Urinary bladder (tissue), 4 donors: ENCODE data around the gene ZBTB11. TPM values are rescaled to one million over a fixed set of nuclear protein-coding genes. Genes with fewer than 3 reads are reported as not detected.
A peak's percentile ranks its signal among the peaks of the same experiment; 100 is the strongest.
"Not testable (repeated sequence)": the region's sequence is repeated elsewhere in the genome, so short reads cannot be mapped to it uniquely, and the experiment has no call there.

Experiments
- DNase-seq: peaks from one replicate; pipeline ENCODE4 v3.0.0-alpha.2; 2015; ENCODE audit errors: extremely low spot score
- H3K27ac ChIP-seq: one replicate; pipeline ENCODE4 v1.5.1; 2013; ENCODE audit warnings: low read depth, mild to moderate bottlenecking, moderate library complexity
- H3K36me3 ChIP-seq: one replicate; pipeline ENCODE4 v1.6.1; 2013; ENCODE audit warnings: mild to moderate bottlenecking, moderate library complexity; ENCODE audit not compliant: insufficient read depth
- H3K4me1 ChIP-seq: one replicate; pipeline ENCODE4 v1.6.1; 2013; ENCODE audit warnings: mild to moderate bottlenecking, moderate library complexity; ENCODE audit not compliant: insufficient read depth
- H3K4me3 ChIP-seq: one replicate; pipeline ENCODE4 v1.5.1; 2013; ENCODE audit warnings: low read depth, low read length
- WGBS: extraction: QIAGEN DNeasy Blood & Tissue Kit; methylation state at CpG from one replicate; pipeline ENCODE4 v1.1.7; 2013; 5-methylcytosine and 5-hydroxymethylcytosine counted together
- polyA plus RNA-seq: library from polyadenylated mRNA; stranded (reverse); fragments of 200-250 nt; gene quantifications from one replicate; pipeline ENCODE4 v1.2.3, GENCODE V29; 2013
- total RNA-seq: library from RNA; depleted of rRNA; stranded (reverse); fragments of >200 nt; gene quantifications from one replicate; pipeline ENCODE4 v1.2.3, GENCODE V29; 2014
- donor health status: healthy with polysubstance abuse.
- donor health status: healthy.

Gene ZBTB11
- total and polyA plus RNA-seq, 2 donors: 9.0 to 41.1 TPM

- no peaks in the 10 kb centered on the region for H3K36me3 ChIP-seq
- H3K4me3 ChIP-seq: no peak overlapping the region
- DNase-seq: no peak
- H3K27ac ChIP-seq: no peak overlapping the region
- 82% methylated on average over 7 of the region's 7 CpGs for WGBS
- no peaks in the 10 kb centered on the region for H3K4me1 ChIP-seq
These were observed 25.0 kb upstream of the ZBTB11 start for GRCh38 chr3:101701696-101702634.

- no peaks in the 10 kb centered on the region for H3K36me3 ChIP-seq
- H3K4me1 ChIP-seq: peaks cover 2% of the 10 kb centered on the region
- no peak overlapping the region for H3K27ac ChIP-seq
- 34% methylated on average over 10 of the region's 10 CpGs for WGBS
- DNase-seq: peak; percentile 32
- H3K4me3 ChIP-seq: no peak overlapping the region
These were observed 18.9 kb upstream of the ZBTB11 start for GRCh38 chr3:101695779-101696372.

GRCh38 chr3:101694836-101695235 lies 17.9 kb upstream of the ZBTB11 start:
- not testable (repeated sequence) for H3K27ac ChIP-seq, DNase-seq, H3K4me3 ChIP-seq, H3K36me3 ChIP-seq, H3K4me1 ChIP-seq
- WGBS: 88% methylated on average over 4 of the region's 4 CpGs

GRCh38 chr3:101693540-101693939 lies 16.6 kb upstream of the ZBTB11 start:
- H3K4me1 ChIP-seq, H3K4me3 ChIP-seq, H3K27ac ChIP-seq, H3K36me3 ChIP-seq, DNase-seq: not testable (repeated sequence)
- 65% methylated on average over 13 of the region's 13 CpGs for WGBS

- DNase-seq, H3K4me3 ChIP-seq, H3K36me3 ChIP-seq, H3K27ac ChIP-seq, H3K4me1 ChIP-seq: not testable (repeated sequence)
- 63% methylated on average over 13 of the region's 15 CpGs for WGBS
These were observed 15.0 kb upstream of the ZBTB11 start for GRCh38 chr3:101691685-101692671.

GRCh38 chr3:101690972-101691371 lies 14.0 kb upstream of the ZBTB11 start:
- Histone ChIP-seq H3K27ac (no peak overlapping the region), H3K4me3 (no peak overlapping the region), H3K36me3 (no peaks in the 10 kb centered on the region), H3K4me1 (peaks cover 2% of the 10 kb centered on the region)
- DNase-seq: no peak

GRCh38 chr3:101689286-101689685 lies 12.4 kb upstream of the ZBTB11 start:
- Histone ChIP-seq H3K4me1 (peaks cover 2% of the 10 kb centered on the region), H3K36me3 (no peaks in the 10 kb centered on the region), H3K4me3 (no peak overlapping the region), H3K27ac (no peak overlapping the region)
- no peak for DNase-seq
- WGBS: 92% methylated on average over 2 of the region's 2 CpGs

GRCh38 chr3:101687142-101687931 lies 10.4 kb upstream of the ZBTB11 start:
- WGBS: 40% methylated on average over 25 of the region's 25 CpGs
- Histone ChIP-seq H3K4me1 (peaks cover 2% of the 10 kb centered on the region), H3K4me3 (no peak overlapping the region), H3K27ac (no peak overlapping the region), H3K36me3 (peaks cover 5% of the 10 kb centered on the region)
- DNase-seq: no peak

- peak; percentile 11 for DNase-seq
- WGBS: 2% methylated on average over 11 of the region's 11 CpGs
- Histone ChIP-seq H3K27ac (peak overlapping the region; percentile 94), H3K4me1 (no peaks in the 10 kb centered on the region), H3K36me3 (peaks cover 7% of the 10 kb centered on the region), H3K4me3 (peak overlapping the region; percentile 56)
These were observed 9.0 kb upstream of the ZBTB11 start for GRCh38 chr3:101685870-101686307.

GRCh38 chr3:101685050-101685400 lies 8.1 kb upstream of the ZBTB11 start:
- Histone ChIP-seq H3K4me1 (no peaks in the 10 kb centered on the region), H3K36me3 (peaks cover 7% of the 10 kb centered on the region), H3K27ac (no peak overlapping the region), H3K4me3 (peak overlapping the region; percentile 56)
- no peak for DNase-seq

- H3K36me3 ChIP-seq: peaks cover 7% of the 10 kb centered on the region
- H3K4me1 ChIP-seq: no peaks in the 10 kb centered on the region
- WGBS: 92% methylated on average over 4 of the region's 4 CpGs
- no peak for DNase-seq
- no peak overlapping the region for H3K4me3 ChIP-seq
- H3K27ac ChIP-seq: no peak overlapping the region
These were observed 3.5 kb upstream of the ZBTB11 start for GRCh38 chr3:101680466-101680865.

- not testable (repeated sequence) for H3K4me1 ChIP-seq, H3K36me3 ChIP-seq, H3K4me3 ChIP-seq, DNase-seq, H3K27ac ChIP-seq
- 47% methylated on average over 2 of the region's 2 CpGs for WGBS
These were observed 1.9 kb upstream of the ZBTB11 start for GRCh38 chr3:101678837-101679236.
